Measurements from ENCODE around the gene RGSL1. TPM values are rescaled to one million over a fixed set of nuclear protein-coding genes. Genes with fewer than 3 reads are reported as not detected.
A peak's percentile ranks its signal among the peaks of the same experiment; 100 is the strongest.

The RGSL1 gene
- total and polyA plus RNA-seq, 2 experiments from 2014 or later = not detected

GRCh38 chr1:182608236-182608635, 158.3 kb downstream of the RGSL1 start:
- no peak for DNase-seq
- Histone ChIP-seq H3K4me2 (ENCODE audit: unreplicated experiment) (no peak overlapping the region), H3K9me2 (ENCODE audit: insufficient read depth) (no peaks in the 10 kb centered on the region), H3F3A (ENCODE audit: insufficient read depth) (no peaks in the 10 kb centered on the region), H3K4me3 (no peak overlapping the region), H3K4me1 (ENCODE audit: insufficient read depth) (peaks cover 13% of the 10 kb centered on the region), H3K27me3 (replicated peaks; ENCODE audit: insufficient read depth) (no peaks in the 10 kb centered on the region), H3K79me2 (ENCODE audit: insufficient read depth) (no peaks in the 10 kb centered on the region), H3K9ac (no peak overlapping the region), H3K9me3 (ENCODE audit: low read depth) (no peaks in the 10 kb centered on the region), H4K20me1 (ENCODE audit: insufficient read depth) (no peaks in the 10 kb centered on the region), H3K27ac (no peak overlapping the region), H2AFZ (no peak overlapping the region), H3K36me3 (ENCODE audit: low read depth) (no peaks in the 10 kb centered on the region)
- 96 to 97% methylated on average over 2 of the region's 2 CpGs for WGBS, 2 experiments (ENCODE audit: low coverage in 1 of 2, low lambda C conversion rate in 2 of 2, missing lambda C conversion rate in 2 of 2)
- in situ Hi-C loops (cut with MboI) = no loop called here
- TF ChIP-seq EZH2 (IDR thresholded peaks at IDR 0.05; ENCODE audit: insufficient read depth, poor library complexity, severe bottlenecking) (no peak), EZH2phosphoT487 (IDR thresholded peaks at IDR 0.05; ENCODE audit: insufficient read depth, low read depth) (no peak)

- WGBS, 2 experiments (ENCODE audit: low coverage in 1 of 2, low lambda C conversion rate in 2 of 2, missing lambda C conversion rate in 2 of 2) = 88 to 92% methylated on average over 9 of the region's 9 CpGs
- Histone ChIP-seq H3K9me3 (ENCODE audit: low read depth) (no peaks in the 10 kb centered on the region), H3K27ac (no peak overlapping the region), H3K4me2 (ENCODE audit: unreplicated experiment) (no peak overlapping the region), H3K4me3 (no peak overlapping the region), H3K27me3 (replicated peaks; ENCODE audit: insufficient read depth) (no peaks in the 10 kb centered on the region), H3K9me2 (ENCODE audit: insufficient read depth) (no peaks in the 10 kb centered on the region), H3F3A (ENCODE audit: insufficient read depth) (peaks cover 6% of the 10 kb centered on the region), H3K9ac (no peak overlapping the region), H2AFZ (peak overlapping the region; percentile 30; the same call in 1 of the 2 replicates), H3K79me2 (ENCODE audit: insufficient read depth) (no peaks in the 10 kb centered on the region), H4K20me1 (ENCODE audit: insufficient read depth) (no peaks in the 10 kb centered on the region), H3K4me1 (ENCODE audit: insufficient read depth) (peaks cover 6% of the 10 kb centered on the region), H3K36me3 (ENCODE audit: low read depth) (no peaks in the 10 kb centered on the region)
- TF ChIP-seq EZH2phosphoT487 (IDR thresholded peaks at IDR 0.05; ENCODE audit: insufficient read depth, low read depth) (no peak), EZH2 (IDR thresholded peaks at IDR 0.05; ENCODE audit: insufficient read depth, poor library complexity, severe bottlenecking) (no peak)
- peak; percentile 61 for DNase-seq
- in situ Hi-C loops (cut with MboI) = no loop called here
Observed at GRCh38 chr1:182608845-182609610, 159.1 kb downstream of the RGSL1 start.

Small RNA genes lying within 50 kb of the gene (small RNA-seq; reads per million reads assigned to genes)
- not detected for gene RF00017 (ENCODE audit: low read depth, low replicate concordance)

Other genes with a start within 250 kb of the RGSL1 start
- gene GLUL, start 58.4 kb upstream of the RGSL1 start, total RNA-seq (2014; rRNA removed; shearing (Covaris generic)) = 160 and 175 TPM in 2 replicates
- gene GLUL, start 58.4 kb upstream of the RGSL1 start, polyA plus RNA-seq (2016; fragmentation: Nextera tagmentation; extraction: Ambion mirVana) = 119 and 127 TPM in 2 replicates
- gene TEDDM1, start 49.5 kb upstream of the RGSL1 start, total RNA-seq (2014; rRNA removed; shearing (Covaris generic)) = not detected in 2 replicates
- gene TEDDM1, start 49.5 kb upstream of the RGSL1 start, polyA plus RNA-seq (2016; fragmentation: Nextera tagmentation; extraction: Ambion mirVana) = not detected in 2 replicates
- 7.1 and 10.1 TPM in 2 replicates for gene RNASEL, start 139.1 kb downstream of the RGSL1 start, total RNA-seq (2014; rRNA removed; shearing (Covaris generic))
- gene RNASEL, start 139.1 kb downstream of the RGSL1 start, polyA plus RNA-seq (2016; fragmentation: Nextera tagmentation; extraction: Ambion mirVana) = 7.9 and 9.7 TPM in 2 replicates
- gene RGS16, start 154.2 kb downstream of the RGSL1 start, total RNA-seq (2014; rRNA removed; shearing (Covaris generic)) = 0.11 and 0.89 TPM in 2 replicates
- gene RGS16, start 154.2 kb downstream of the RGSL1 start, polyA plus RNA-seq (2016; fragmentation: Nextera tagmentation; extraction: Ambion mirVana) = 0.33 and 0.41 TPM in 2 replicates
- gene RGS8, start 234.4 kb downstream of the RGSL1 start, total RNA-seq (2014; rRNA removed; shearing (Covaris generic)) = not detected in 2 replicates
- gene RGS8, start 234.4 kb downstream of the RGSL1 start, polyA plus RNA-seq (2016; fragmentation: Nextera tagmentation; extraction: Ambion mirVana) = not detected in 2 replicates

All from GM23248 (cell line).